ENCODE measurements around the gene UBE2J1. TPM values are rescaled to one million over a fixed set of nuclear protein-coding genes. Genes with fewer than 3 reads are reported as not detected.

Gene UBE2J1
- total and polyA plus RNA-seq, 10 donors, result 48.3 to 115 (median 71.7) TPM

- no peaks in the 10 kb centered on the region for H3K27me3 ChIP-seq (replicated peaks in 1 of 7)
- no peak overlapping the region for H3K4me3 ChIP-seq
- no peak for DNase-seq
- H3K9me3 ChIP-seq, result no peaks in the 10 kb centered on the region
- H3K27ac ChIP-seq, result no peak overlapping the region
- H3K36me3 ChIP-seq, result no peaks in the 10 kb centered on the region
- 70 to 84% (median 83%) methylated on average over 6 of the region's 6 CpGs for WGBS, 5 donors
- TF ChIP-seq CTCF (IDR thresholded peaks at IDR 0.05 in 8 of 11, conservative IDR thresholded peaks at IDR 0.05 in 3 of 11) (no peak), POLR2AphosphoS5 (IDR thresholded peaks at IDR 0.05) (no peak), POLR2A (IDR thresholded peaks at IDR 0.05) (no peak)
- intact Hi-C loops (cut with DNase I; ENCODE audit: low total_unique reads), result no loop called here
- no peaks in the 10 kb centered on the region for H3K4me1 ChIP-seq
These were observed 66.0 kb downstream of the UBE2J1 start for GRCh38 chr6:89286516-89286915.

- Histone ChIP-seq H3K36me3 (no peaks in the 10 kb centered on the region), H3K27me3 (replicated peaks in 1 of 7) (no peaks in the 10 kb centered on the region), H3K4me1 (no peaks in the 10 kb centered on the region), H3K4me3 (no peak overlapping the region), H3K27ac (no peak overlapping the region), H3K9me3 (no peaks in the 10 kb centered on the region)
- no peak for DNase-seq
- intact Hi-C loops (cut with DNase I; ENCODE audit: low total_unique reads), result no loop called here
- TF ChIP-seq POLR2AphosphoS5 (IDR thresholded peaks at IDR 0.05) (no peak), CTCF (IDR thresholded peaks at IDR 0.05 in 8 of 11, conservative IDR thresholded peaks at IDR 0.05 in 3 of 11) (no peak), POLR2A (IDR thresholded peaks at IDR 0.05) (no peak)
- WGBS, 5 donors, result 90 to 94% (median 90%) methylated on average over 10 to 15 of the region's 15 CpGs
These were observed 67.4 kb downstream of the UBE2J1 start for GRCh38 chr6:89284963-89285735.

- whole genome bisulfite sequencing, 5 donors, result 87 to 94% (median 92%) methylated on average over 3 of the region's 3 CpGs
- no peaks in the 10 kb centered on the region for H3K36me3 ChIP-seq
- no peaks in the 10 kb centered on the region for H3K27me3 ChIP-seq (replicated peaks in 1 of 7)
- no peak for TF ChIP-seq POLR2A (IDR thresholded peaks at IDR 0.05)
- no peak for TF ChIP-seq POLR2AphosphoS5 (IDR thresholded peaks at IDR 0.05)
- TF ChIP-seq CTCF (IDR thresholded peaks at IDR 0.05 in 8 of 11, conservative IDR thresholded peaks at IDR 0.05 in 3 of 11), result no peak
- no peak overlapping the region for H3K27ac ChIP-seq
- no peak overlapping the region for H3K4me3 ChIP-seq
- no peaks in the 10 kb centered on the region for H3K4me1 ChIP-seq
- no peak for DNase-seq
- intact Hi-C loops (cut with DNase I; ENCODE audit: low total_unique reads), result no loop called here
- H3K9me3 ChIP-seq, result no peaks in the 10 kb centered on the region
These were observed 68.4 kb downstream of the UBE2J1 start for GRCh38 chr6:89284081-89284480.

GRCh38 chr6:89282749-89283148 is 69.8 kb downstream of the UBE2J1 start:
- no peak overlapping the region for H3K4me3 ChIP-seq
- no peaks in the 10 kb centered on the region for H3K9me3 ChIP-seq
- H3K27ac ChIP-seq, result no peak overlapping the region
- WGBS, 5 donors, result 89 to 93% (median 90%) methylated on average over 9 of the region's 9 CpGs
- DNase-seq, result no peak
- no peaks in the 10 kb centered on the region for H3K36me3 ChIP-seq
- intact Hi-C loops (cut with DNase I; ENCODE audit: low total_unique reads), result no loop called here
- TF ChIP-seq CTCF (IDR thresholded peaks at IDR 0.05 in 8 of 11, conservative IDR thresholded peaks at IDR 0.05 in 3 of 11) (no peak), POLR2AphosphoS5 (IDR thresholded peaks at IDR 0.05) (no peak), POLR2A (IDR thresholded peaks at IDR 0.05) (no peak)
- H3K27me3 ChIP-seq (replicated peaks in 1 of 7), result no peaks in the 10 kb centered on the region
- H3K4me1 ChIP-seq, result no peaks in the 10 kb centered on the region

Data from spleen (tissue), 11 donors.